ENCODE results near the gene TMEM231. TPM values are rescaled to one million over a fixed set of nuclear protein-coding genes. Genes with fewer than 3 reads are reported as not detected.

The TMEM231 gene
- total RNA-seq, 1 experiment from 2014 or later = 3.4 TPM

GRCh38 chr16:75537776-75538175, 18.3 kb downstream of the TMEM231 start:
- Mint-ChIP-seq H3K4me3 (no peak overlapping the region), H3K27ac (no peak overlapping the region), H3K27me3 (ENCODE audit: low read depth) (no peaks in the 10 kb centered on the region; the same call in 1 of the 2 replicates), H3K9me3 (no peaks in the 10 kb centered on the region), H3K36me3 (ENCODE audit: insufficient read depth in 1 of 3, low read depth in 3 of 3) (peaks cover 0 to 5% (median 0%) of the 10 kb centered on the region in 3 experiments; a peak in 1 of 7 replicates), H3K4me1 (peaks cover 6 to 9% of the 10 kb centered on the region in 2 experiments; a peak in 3 of 4 replicates)
- Histone ChIP-seq H3K14ac (ENCODE audit: insufficient read depth, low read length) (no peak overlapping the region), H2BK5ac (ENCODE audit: insufficient read length, low read length) (no peak overlapping the region), H2BK120ac (ENCODE audit: low read depth, low read length, poor library complexity, severe bottlenecking) (no peak overlapping the region), H4K91ac (ENCODE audit: insufficient read length, low read depth, low read length) (no peak overlapping the region), H3K27me3 (ENCODE audit: insufficient read depth, low read length) (no peaks in the 10 kb centered on the region), H3K9me3 (ENCODE audit: control insufficient read depth, low read depth, low read length) (no peaks in the 10 kb centered on the region), H2AFZ (ENCODE audit: low read length) (no peak overlapping the region), H3K79me2 (ENCODE audit: insufficient read depth, low read length) (no peaks in the 10 kb centered on the region), H3K4me1 (ENCODE audit: insufficient read depth, low read length) (no peaks in the 10 kb centered on the region), H3K23me2 (ENCODE audit: insufficient read length, low read depth, low read length, poor library complexity, severe bottlenecking) (no peaks in the 10 kb centered on the region), H2BK12ac (ENCODE audit: insufficient read length, low read depth, low read length) (no peak overlapping the region), H3K9ac (ENCODE audit: extremely low read depth, insufficient read length, low read length) (no peak overlapping the region), H2AK5ac (ENCODE audit: insufficient read length, low read length) (no peak overlapping the region), H3K27ac (ENCODE audit: insufficient read length, low read depth, low read length) (no peak overlapping the region), H2BK20ac (ENCODE audit: low read depth, low read length, poor library complexity, severe bottlenecking) (no peak overlapping the region), H4K8ac (replicated peaks; ENCODE audit: insufficient read length, low read depth, low read length) (no peak overlapping the region), H3K56ac (ENCODE audit: insufficient read length, low read depth, low read length) (no peak overlapping the region), H3T11ph (ENCODE audit: low read length) (no peak overlapping the region), H3K79me1 (ENCODE audit: insufficient read depth, low read depth, low read length, poor library complexity, severe bottlenecking) (no peaks in the 10 kb centered on the region), H3K18ac (ENCODE audit: insufficient read length, low read depth, low read length) (no peak overlapping the region), H3K23ac (ENCODE audit: insufficient read length, low read depth, low read length) (no peak overlapping the region), H2BK15ac (ENCODE audit: low read depth, low read length) (no peak overlapping the region), H3K4me2 (ENCODE audit: insufficient read depth, insufficient read length, low read length) (no peak overlapping the region), H4K5ac (ENCODE audit: insufficient read length, low read depth, low read length) (no peak overlapping the region), H3K4ac (ENCODE audit: low read depth, low read length) (no peak overlapping the region), H4K20me1 (ENCODE audit: control insufficient read depth, insufficient read depth, insufficient read length) (no peaks in the 10 kb centered on the region)
- no CpG with 5 or more reads among the region's 4 CpGs for WGBS (ENCODE audit: extremely low coverage, insufficient read length, low lambda C conversion rate)
- TF ChIP-seq CTCF (conservative IDR thresholded peaks at IDR 0.05) = no peak
- DNase-seq = no peak
